A549 (cell line): ENCODE results near the gene PNPLA7. TPM values are rescaled to one million over a fixed set of nuclear protein-coding genes. Genes with fewer than 3 reads are reported as not detected.

Source experiments
- ATAC-seq, 2 experiments: fragments of 200-7000 bp in 1 of 2; fragments of >200 bp in 1 of 2; cut with Nextera tagmentation in 1 of 2; cut with Tn5 transposase in 1 of 2; 3 replicates each; pipeline versions ENCODE4 v1.8.0 to v1.9.1; 2018 to 2020; ENCODE audit warnings: mild to moderate bottlenecking in 1 of 2, moderate library complexity in 1 of 2
- CTCF ChIA-PET: fragments of 300-600 bp; sonication (Branson Sonifier 250); formaldehyde crosslinking; extraction: SDS; loops from one replicate; lab custom pipeline; 2021; ENCODE audit warnings: antibody characterized with exemption, inconsistent platforms; lab: Yijun Ruan, JAX
- POLR2A ChIA-PET: fragments of 350-600 bp; formaldehyde crosslinking; extraction: SDS; loops from one replicate; lab custom pipeline; 2021; ENCODE audit warnings: antibody characterized with exemption, inconsistent platforms; lab: Yijun Ruan, JAX
- DNase-seq, 2 experiments: peaks; one replicate each; pipeline versions ENCODE4 v3.0.0 to v3.0.0-alpha.2; 2011 to 2016; ENCODE audit warnings: low read depth in 1 of 2, low spot score in 1 of 2
- FAIRE-seq: peaks from 2 replicates; lab custom pipeline; 2011; peaks lifted over from hg19 to GRCh38; lab: Jason Lieb, UNC
- H3K27ac ChIP-seq, 2 experiments: fragments of >200 bp; sonication (Bioruptor Twin); formaldehyde crosslinking; 3 replicates each; pipeline ENCODE4 v1.5.1; 2016 to 2017
- H3K4me1 ChIP-seq: fragments of >200 bp; sonication (Bioruptor Twin); formaldehyde crosslinking; 3 replicates; pipeline ENCODE4 v1.6.1; 2016
- H3K4me2 ChIP-seq: fragments of >200 bp; sonication (Bioruptor Twin); formaldehyde crosslinking; 3 replicates; pipeline ENCODE4 v1.6.1; 2016
- H3K4me3 ChIP-seq: fragments of >200 bp; sonication (Bioruptor Twin); formaldehyde crosslinking; 3 replicates; pipeline ENCODE4 v1.5.1; 2016
- H3K9me3 ChIP-seq: fragments of >200 bp; sonication (Bioruptor Twin); formaldehyde crosslinking; 3 replicates; pipeline ENCODE4 v1.6.1; 2016
- CBX2 ChIP-seq: fragments of 200-600 bp; sonication (generic); IDR thresholded peaks from 2 replicates; pipeline ENCODE4 v1.6.1; 2016; ENCODE audit warnings: low read depth, mild to moderate bottlenecking, borderline replicate concordance
- CBX8 ChIP-seq: fragments of 200-600 bp; sonication (generic); IDR thresholded peaks from 2 replicates; pipeline ENCODE4 v1.6.1; 2016
- CEBPB ChIP-seq, 2 experiments: fragments of >200 bp in 1 of 2; sonication (Bioruptor Twin) in 1 of 2; formaldehyde crosslinking in 1 of 2; IDR thresholded peaks; 2 replicates each; pipeline ENCODE4 v1.6.1; 2012 to 2016
- CTCF ChIP-seq: fragments of >200 bp; sonication (Bioruptor Twin); formaldehyde crosslinking; IDR thresholded peaks from 3 replicates; pipeline ENCODE4 v1.5.1; 2016
- E2F6 ChIP-seq: IDR thresholded peaks from 2 replicates; pipeline ENCODE4 v1.6.1; 2012; ENCODE audit warnings: low read depth, borderline replicate concordance
- EP300 ChIP-seq, 2 experiments: fragments of >200 bp; sonication (Bioruptor Twin); formaldehyde crosslinking; IDR thresholded peaks; 2 replicates in 1 of 2; 3 replicates in 1 of 2; pipeline ENCODE4 v1.6.1; 2016 to 2017
- FOSB ChIP-seq: fragments of 250-450 bp; sonication (Bioruptor Pico); IDR thresholded peaks from 2 replicates; pipeline ENCODE4 v1.5.0; 2020; ENCODE audit warnings: mild to moderate bottlenecking, moderate library complexity
- FOSL2 ChIP-seq, 2 experiments: fragments of 450-650 bp in 1 of 2; fragments of >200 bp in 1 of 2; sonication (Bioruptor Twin) in 1 of 2; formaldehyde crosslinking; IDR thresholded peaks; 2 replicates each; pipeline versions ENCODE4 v1.5.0 to v1.6.1; 2016 to 2020; ENCODE audit warnings: mild to moderate bottlenecking in 1 of 2, moderate library complexity in 1 of 2
- GATA3 ChIP-seq: IDR thresholded peaks from 2 replicates; pipeline ENCODE4 v1.6.1; 2012; ENCODE audit warnings: borderline replicate concordance
- HDAC2 ChIP-seq: fragments of 200-600 bp; sonication (generic); IDR thresholded peaks from 2 replicates; pipeline ENCODE4 v1.6.1; 2016
- HOXB5 ChIP-seq: fragments of 250-450 bp; sonication (Bioruptor Pico); IDR thresholded peaks from 2 replicates; pipeline ENCODE4 v1.5.0; 2020; ENCODE audit warnings: mild to moderate bottlenecking, moderate library complexity
- JUNB ChIP-seq: fragments of >200 bp; sonication (Bioruptor Twin); formaldehyde crosslinking; IDR thresholded peaks from 2 replicates; pipeline ENCODE4 v1.6.1; 2016
- KDM5A ChIP-seq: fragments of 200-600 bp; sonication (generic); IDR thresholded peaks from 2 replicates; pipeline ENCODE4 v1.6.1; 2016; ENCODE audit warnings: antibody characterized with exemption, mild to moderate bottlenecking
- MAFK ChIP-seq: fragments of 450-650 bp; IDR thresholded peaks from 2 replicates; pipeline ENCODE4 v1.6.1; 2014; ENCODE audit not compliant: partially characterized antibody
- MAX ChIP-seq: IDR thresholded peaks from 2 replicates; pipeline ENCODE4 v1.6.1; 2012
- MYC ChIP-seq: IDR thresholded peaks from 2 replicates; pipeline ENCODE4 v1.6.1; 2012; ENCODE audit warnings: mild to moderate bottlenecking, inconsistent platforms, low read length, improper control_type of control experiment, borderline replicate concordance
- NFE2L2 ChIP-seq: fragments of 150-350 bp; conservative IDR thresholded peaks from 2 replicates; pipeline ENCODE4 v1.6.1; 2014; ENCODE audit warnings: low read length
- NPAS2 ChIP-seq: fragments of 250-450 bp; sonication (Bioruptor Pico); IDR thresholded peaks from 2 replicates; pipeline ENCODE4 v1.8.0; 2022; ENCODE audit warnings: mild to moderate bottlenecking, moderate library complexity, borderline replicate concordance
- NR3C1 ChIP-seq: fragments of >200 bp; sonication (Bioruptor Twin); formaldehyde crosslinking; IDR thresholded peaks from 3 replicates; pipeline ENCODE4 v1.6.1; 2017
- PBX3 ChIP-seq: IDR thresholded peaks from 2 replicates; pipeline ENCODE4 v1.6.1; 2012
- RARB ChIP-seq: fragments of 250-450 bp; sonication (Bioruptor Pico); IDR thresholded peaks from 2 replicates; pipeline ENCODE4 v1.8.0; 2021; ENCODE audit warnings: mild to moderate bottlenecking, moderate library complexity
- SMC3 ChIP-seq: fragments of >200 bp; sonication (Bioruptor Twin); formaldehyde crosslinking; IDR thresholded peaks from 3 replicates; pipeline ENCODE4 v1.6.1; 2018; ENCODE audit warnings: inconsistent platforms
- TFCP2L1 ChIP-seq: fragments of 250-450 bp; sonication (Bioruptor Pico); IDR thresholded peaks from 2 replicates; pipeline ENCODE4 v1.5.0; 2021; ENCODE audit warnings: mild to moderate bottlenecking
- USF2 ChIP-seq: fragments of 450-650 bp; IDR thresholded peaks from 2 replicates; pipeline ENCODE4 v1.6.1; 2014; ENCODE audit warnings: antibody characterized with exemption
- ZC3H11A ChIP-seq: fragments of 450-650 bp; IDR thresholded peaks from 2 replicates; pipeline ENCODE4 v1.6.1; 2014; ENCODE audit warnings: antibody characterized with exemption, mild to moderate bottlenecking
- ZNF302 ChIP-seq: fragments of 250-450 bp; sonication (Bioruptor Pico); IDR thresholded peaks from 2 replicates; pipeline ENCODE4 v1.9.0; 2021; ENCODE audit warnings: inconsistent platforms, mild to moderate bottlenecking, moderate library complexity
- whole genome bisulfite sequencing: methylation state at CpG from one replicate; pipeline ENCODE4 v1.1.6; 2017; ENCODE audit errors: missing lambda C conversion rate; 5-methylcytosine and 5-hydroxymethylcytosine counted together
- polyA plus RNA-seq, 4 experiments: library from polyadenylated mRNA; depleted of rRNA in 3 of 4; stranded (reverse); fragments of >200 nt; fragmentation: RNase III in 1 of 4; extraction: RNeasy Plus Mini Kit Qiagen cat#74134 plus additional on column Dnase treatment in 1 of 4; gene quantifications; 2 replicates in 3 of 4; 3 replicates in 1 of 4; pipeline ENCODE4 v1.2.3, GENCODE V29; 2011 to 2017

Gene PNPLA7
- polyA plus RNA-seq, 2 of the 4 experiments (the other 2 are of a cell fraction): 0.31 to 1.1 TPM

- TF ChIP-seq CTCF (peak; percentile 85), TFCP2L1 (CRISPR knock-in tag) (no peak), ZC3H11A (no peak), FOSL2 (IDR thresholded peaks at IDR 0.05) (no peak), FOSL2 (CRISPR knock-in tag; IDR thresholded peaks at IDR 0.05) (peak; percentile 32; the same call in 1 of the 2 replicates), SMC3 (peak; percentile 38; the same call in 1 of the 3 replicates), KDM5A (peak; percentile 56), E2F6 (peak; percentile 29; the same call in 1 of the 2 replicates), MYC (peak; percentile 79; the same call in 1 of the 2 replicates), NR3C1 (no peak)
These were observed 28.5 kb upstream of the PNPLA7 start, which contains the start of gene DPH7 (continued) for GRCh38 chr9:137578518-137579258.

- CTCF ChIA-PET: interaction anchor here (1.1 to 9.7 kb wide), 4 partner anchors 16 to 40 kb away, joined by 3 to 175 read pairs (median 4); partner anchors contain the start of gene ZMYND19
- WGBS: 87% methylated on average over 11 of the region's 12 CpGs
- Histone ChIP-seq H3K9me3 (no peaks in the 10 kb centered on the region), H3K27ac (no peak overlapping the region), H3K4me3 (no peak overlapping the region), H3K4me1 (peaks cover 12% of the 10 kb centered on the region; the same call in 2 of the 3 replicates), H3K4me2 (no peak overlapping the region)
- DNase-seq (no peak), FAIRE-seq (no peak), ATAC-seq (no peak)
- POLR2A ChIA-PET: no interaction called here
- TF ChIP-seq CBX2 (no peak), GATA3 (no peak), KDM5A (no peak), HOXB5 (no peak), USF2 (no peak), NFE2L2 (no peak), HDAC2 (no peak), ZNF302 (CRISPR knock-in tag) (no peak)
These were observed 25.7 kb upstream of the PNPLA7 start for GRCh38 chr9:137575716-137576411.

GRCh38 chr9:137575364-137575715 lies 25.1 kb upstream of the PNPLA7 start:
- no peak for FAIRE-seq
- no peak overlapping the region for H3K4me2 ChIP-seq
- no peak overlapping the region for H3K4me3 ChIP-seq
- 83% methylated on average over 9 of the region's 9 CpGs for WGBS
- DNase-seq: no peak
- peaks cover 12% of the 10 kb centered on the region; the same call in 2 of the 3 replicates for H3K4me1 ChIP-seq
- H3K27ac ChIP-seq: no peak overlapping the region
- no peak for ATAC-seq
- POLR2A ChIA-PET: no interaction called here
- no peaks in the 10 kb centered on the region for H3K9me3 ChIP-seq
- CTCF ChIA-PET: interaction anchor here (1.1 to 1.2 kb wide), 2 partner anchors 17 to 40 kb away, joined by 3 to 4 read pairs; no protein-coding TSS in a partner anchor
- no peak for TF ChIP-seq MAFK
- no peak for TF ChIP-seq NPAS2
- no peak for TF ChIP-seq CEBPB (IDR thresholded peaks at IDR 0.05)
- no peak for TF ChIP-seq PBX3
- no peak for TF ChIP-seq CBX8
- no peak for TF ChIP-seq USF2
- TF ChIP-seq MAX: no peak
- no peak for TF ChIP-seq ZC3H11A
- TF ChIP-seq JUNB: no peak
- no peak for TF ChIP-seq FOSB
- TF ChIP-seq CTCF: no peak
- TF ChIP-seq EP300 (IDR thresholded peaks at IDR 0.05): no peak
- TF ChIP-seq SMC3: no peak
- TF ChIP-seq RARB (CRISPR knock-in tag): no peak
- TF ChIP-seq MYC: no peak
